Skin epidermis (tissue), 12 donors: ENCODE results near the gene ACSF2.

Experiments used
- H3K27ac ChIP-seq, 21 experiments: fragments of 200-600 bp; sonication (generic) in 11 of 21; one replicate each; pipeline ENCODE4 v1.5.0; 2020; ENCODE audit warnings: mild to moderate bottlenecking in 3 of 21, inconsistent platforms in 2 of 21, moderate library complexity in 2 of 21
- H3K4me3 ChIP-seq, 7 experiments: fragments of 200-600 bp; sonication (generic) in 2 of 7; one replicate each; pipeline ENCODE4 v1.5.0; 2020; ENCODE audit warnings: inconsistent platforms in 2 of 7, mild to moderate bottlenecking in 2 of 7, moderate library complexity in 1 of 7

ACSF2 gene

DNA sequence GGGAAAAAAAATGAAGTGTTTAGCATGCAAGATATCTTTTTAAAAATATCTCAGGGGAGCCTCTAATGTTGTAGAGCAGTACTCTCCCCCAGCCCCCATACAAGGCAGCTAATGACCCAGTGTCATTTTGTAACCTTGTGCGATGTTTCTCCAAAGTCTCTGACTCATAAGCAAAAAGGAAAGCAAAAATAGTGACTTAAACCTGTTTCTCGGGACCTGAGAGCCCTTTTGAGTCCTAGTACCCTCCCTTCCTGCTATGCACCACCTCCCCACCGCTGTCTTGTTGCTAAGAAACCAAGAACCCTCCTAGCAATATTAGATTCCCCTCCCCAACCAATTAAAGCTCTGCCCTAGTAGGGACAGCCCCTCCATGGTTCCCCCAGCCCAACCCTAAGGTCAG lies 85.0 kb downstream of the ACSF2 start:
- peak overlapping the region in 3 of 21 experiments; percentile 13 to 52 (median 14) for H3K27ac ChIP-seq
- no peak overlapping the region for H3K4me3 ChIP-seq

DNA sequence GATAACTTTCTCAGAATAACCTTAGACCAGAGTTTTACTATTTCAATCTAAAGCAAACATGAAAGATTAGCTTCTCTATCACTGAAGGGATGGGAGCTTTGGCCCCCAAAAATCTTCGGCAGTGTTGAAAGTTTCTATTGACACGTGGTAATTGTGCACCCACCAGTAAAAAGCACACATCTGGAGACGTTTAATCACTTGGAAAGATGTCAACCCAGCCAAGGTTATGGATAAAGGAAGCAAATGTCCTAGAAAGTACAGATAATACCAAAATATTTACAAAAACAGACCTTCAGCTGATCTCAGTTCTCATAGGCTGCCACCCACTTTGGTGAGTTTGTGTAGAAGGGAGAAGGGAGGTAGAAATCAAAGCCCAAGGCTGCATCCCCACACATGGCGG lies 87.5 kb downstream of the ACSF2 start:
- no peak overlapping the region for H3K4me3 ChIP-seq
- no peak overlapping the region for H3K27ac ChIP-seq

- Histone ChIP-seq H3K4me3 (no peak overlapping the region), H3K27ac (no peak overlapping the region)
Measured at GRCh38 chr17:50514388-50514787, 88.4 kb downstream of the ACSF2 start.

DNA sequence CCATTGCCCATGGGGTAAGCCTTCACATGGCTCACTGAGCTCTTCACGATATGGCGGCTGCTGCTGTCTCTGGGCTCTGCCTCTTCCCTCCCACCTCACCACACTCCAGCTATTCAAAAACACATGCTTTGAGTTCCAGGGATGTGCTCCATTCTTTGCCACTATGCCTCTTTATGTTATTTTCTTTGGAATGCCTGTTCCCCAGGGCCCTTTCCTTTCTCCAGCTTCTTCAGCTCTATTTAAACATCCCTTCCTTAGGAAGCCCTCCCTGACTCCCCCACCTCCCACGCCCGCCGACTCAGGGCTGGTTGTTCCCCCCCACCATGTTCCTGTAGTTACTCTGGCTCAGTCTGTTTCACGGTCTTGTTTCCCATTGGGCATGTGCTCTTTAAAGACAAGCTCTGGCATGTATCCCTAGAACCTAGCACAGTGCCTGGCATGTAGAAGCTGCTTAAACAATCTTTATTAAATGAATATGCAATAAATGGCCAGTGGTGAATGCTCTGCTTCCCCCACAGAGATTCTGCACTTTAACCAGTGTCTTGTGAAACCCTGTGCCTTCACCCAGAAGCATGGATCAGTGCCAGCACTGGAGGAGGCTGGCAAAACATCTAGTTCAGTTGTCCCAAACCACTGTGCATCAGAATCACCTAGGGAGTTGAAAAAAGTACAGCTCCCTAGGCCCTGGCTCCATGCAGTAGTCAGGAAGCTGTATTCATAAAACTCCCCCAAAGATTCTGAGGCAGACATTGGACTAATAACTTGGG lies 89.1 kb downstream of the ACSF2 start:
- Histone ChIP-seq H3K27ac (no peak overlapping the region), H3K4me3 (no peak overlapping the region)

DNA sequence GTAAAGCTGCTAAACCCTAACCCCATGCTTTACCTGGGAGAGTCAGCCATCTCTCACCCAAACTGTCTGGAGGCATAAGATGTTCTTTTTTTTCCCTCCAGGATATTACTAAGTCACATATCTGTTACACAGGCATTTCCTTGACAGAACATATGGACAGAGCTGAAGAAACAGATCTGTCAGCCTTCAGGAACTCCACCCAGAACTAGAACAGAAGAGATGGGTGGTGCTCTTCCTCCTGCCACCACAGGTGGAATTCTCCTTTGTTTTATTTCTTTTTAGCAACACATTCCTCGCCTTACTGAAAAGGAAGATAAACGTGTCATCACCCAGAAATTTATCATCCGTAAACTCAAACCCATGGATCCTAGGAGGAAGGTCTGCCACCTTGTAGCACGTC lies 91.0 kb downstream of the ACSF2 start:
- Histone ChIP-seq H3K27ac (no peak overlapping the region), H3K4me3 (no peak overlapping the region)

DNA sequence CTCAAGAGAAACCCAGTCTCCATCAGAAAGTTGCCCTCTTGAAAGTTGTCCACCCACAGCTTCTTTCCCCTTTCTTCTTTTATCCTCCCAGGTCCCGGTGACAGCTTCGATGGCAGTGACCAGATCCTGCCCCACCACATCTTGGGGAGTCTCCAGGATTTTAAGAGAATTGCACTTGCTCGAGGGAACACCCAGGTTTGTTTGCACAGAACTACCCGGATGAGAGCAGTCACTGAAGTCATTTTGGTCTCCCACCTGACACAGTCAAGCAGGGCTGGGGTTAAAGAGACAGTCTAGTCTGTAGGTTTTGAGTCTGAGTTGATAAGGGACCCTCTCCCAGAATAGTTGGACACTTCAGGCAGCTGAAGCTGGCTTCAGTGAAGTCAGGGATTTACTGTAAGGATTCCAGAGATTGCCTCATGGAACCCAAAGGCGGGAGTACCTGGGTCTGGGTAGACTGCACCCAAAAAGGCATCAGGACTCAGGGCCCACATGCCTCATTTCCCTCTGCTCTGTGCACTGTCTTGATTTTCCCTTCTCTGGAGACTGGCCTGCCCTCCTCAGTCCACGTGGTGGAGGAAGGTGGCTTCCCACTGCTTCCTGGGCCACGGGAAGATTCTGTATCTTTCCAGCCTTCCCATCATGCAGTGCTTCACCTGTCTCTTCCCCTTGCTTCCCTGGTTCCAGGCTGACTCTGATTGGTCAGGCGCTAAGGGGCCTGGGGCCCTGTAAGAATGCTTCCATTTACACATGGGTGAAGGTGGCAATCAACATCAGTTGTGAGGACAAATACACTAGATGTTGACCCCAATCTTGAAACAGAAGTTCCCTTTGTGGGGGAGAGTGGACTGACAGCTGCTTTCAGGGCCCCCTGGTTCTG lies 91.7 kb downstream of the ACSF2 start:
- no peak overlapping the region for H3K27ac ChIP-seq
- H3K4me3 ChIP-seq: no peak overlapping the region

- H3K27ac ChIP-seq: peak overlapping the region in 1 of 21 experiments; percentile 30
- H3K4me3 ChIP-seq: no peak overlapping the region
Measured at GRCh38 chr17:50518384-50519023, 92.5 kb downstream of the ACSF2 start.

DNA sequence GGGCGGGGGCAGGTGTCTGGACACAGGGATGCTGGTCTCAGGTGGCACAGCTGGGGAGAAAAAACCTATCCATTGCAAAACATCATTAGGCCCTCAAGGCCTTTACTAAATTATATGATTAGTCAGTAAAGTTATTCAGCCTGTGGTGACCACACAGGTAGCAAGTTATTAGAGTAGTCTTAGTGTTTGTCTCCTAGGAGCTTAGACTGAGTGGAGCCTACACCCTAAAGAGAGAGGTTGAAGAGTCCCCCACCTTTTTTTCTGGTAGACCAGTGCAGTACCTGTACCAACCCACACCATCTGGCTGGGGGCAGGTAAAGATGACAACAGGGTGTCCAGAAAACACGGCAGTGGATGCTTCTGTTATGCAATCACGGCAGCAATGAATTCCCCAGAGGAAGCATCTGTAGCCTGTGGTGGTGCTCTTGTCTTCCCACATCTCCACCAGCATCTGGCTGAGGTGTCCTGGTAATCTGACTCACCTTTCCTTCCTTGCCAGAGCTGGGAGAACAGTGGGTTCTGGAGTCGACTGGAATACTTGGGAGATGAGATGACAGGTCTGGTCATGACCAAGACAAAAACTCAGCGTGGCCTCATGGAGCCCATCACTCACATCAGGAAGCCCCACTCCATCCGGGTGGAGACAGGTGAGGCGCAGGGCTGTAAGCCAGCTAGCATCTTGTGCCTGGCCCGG lies 93.3 kb downstream of the ACSF2 start:
- Histone ChIP-seq H3K4me3 (no peak overlapping the region), H3K27ac (peak overlapping the region in 2 of 21 experiments; percentile 11 to 18)

GRCh38 chr17:50520483-50520882 lies 94.5 kb downstream of the ACSF2 start:
- H3K4me3 ChIP-seq: no peak overlapping the region
- no peak overlapping the region for H3K27ac ChIP-seq

DNA sequence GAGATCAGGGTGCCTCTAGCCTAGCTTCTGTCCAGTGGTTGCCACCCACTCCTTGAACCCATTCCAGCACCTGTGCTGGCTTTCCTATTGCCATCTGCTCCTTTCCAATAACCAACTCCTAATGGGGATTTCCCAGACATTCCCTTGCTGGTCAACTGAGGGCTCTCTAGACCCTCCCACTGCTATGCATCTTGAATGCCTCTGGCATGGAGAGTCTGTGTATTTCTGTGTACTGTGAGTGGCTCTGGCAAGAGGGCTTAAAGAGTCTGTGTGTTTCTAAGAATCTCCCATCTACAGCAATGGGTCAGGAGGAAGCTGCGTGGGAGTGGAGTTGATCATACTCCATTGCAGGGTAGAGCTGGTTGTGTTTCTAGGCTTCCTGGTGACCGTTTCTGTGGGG lies 95.5 kb downstream of the ACSF2 start:
- H3K4me3 ChIP-seq: no peak overlapping the region
- no peak overlapping the region for H3K27ac ChIP-seq

- H3K4me3 ChIP-seq: no peak overlapping the region
- no peak overlapping the region for H3K27ac ChIP-seq
Measured at GRCh38 chr17:50522766-50523165, 96.7 kb downstream of the ACSF2 start.

DNA sequence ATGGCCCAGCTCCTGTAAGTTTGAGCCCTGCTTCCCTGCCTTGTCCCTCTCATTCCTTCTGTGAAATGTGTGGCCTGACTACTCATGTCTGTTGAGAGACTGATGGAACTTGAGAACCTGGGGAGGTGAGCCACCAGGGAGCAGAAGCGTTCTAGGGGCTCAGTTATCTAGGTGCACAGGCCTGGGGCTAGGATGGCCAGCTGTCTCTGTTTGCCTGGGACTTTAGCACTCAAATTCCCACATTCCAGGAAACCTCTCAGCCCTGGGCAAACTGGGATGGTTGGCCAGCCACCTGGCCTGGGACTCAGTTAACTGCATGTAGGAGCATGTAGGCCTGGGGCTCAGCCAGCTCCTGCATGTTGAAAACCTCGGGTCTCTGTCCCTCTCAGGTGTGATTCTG lies 97.2 kb downstream of the ACSF2 start:
- no peak overlapping the region for H3K4me3 ChIP-seq
- no peak overlapping the region for H3K27ac ChIP-seq
